ENCODE results near the gene HNRNPF.
"Not testable (repeated sequence)": the region's sequence is repeated elsewhere in the genome, so short reads cannot be mapped to it uniquely, and the experiment has no call there.

The HNRNPF gene

DNA sequence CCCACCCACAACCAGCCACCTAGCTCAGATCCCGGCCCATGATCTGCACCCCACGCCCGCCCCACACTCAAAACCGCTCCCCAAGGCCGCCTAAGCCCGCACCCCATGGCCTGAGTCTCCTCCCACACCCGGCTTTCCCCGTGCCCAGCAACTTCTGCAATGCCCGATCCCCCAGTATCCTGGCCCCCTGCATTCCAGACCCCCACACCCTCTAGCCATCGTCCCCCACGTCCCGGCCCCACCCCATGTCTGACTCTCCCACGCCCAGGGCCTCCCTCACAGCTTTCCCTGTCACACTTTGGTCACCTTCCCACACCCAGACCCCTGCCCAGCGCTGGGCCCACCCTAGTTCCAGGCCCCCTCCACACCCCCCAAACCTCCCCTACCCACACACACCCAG lies 57.7 kb downstream of the HNRNPF start:
- no peak for DNase-seq (ENCODE audit: low read depth in 1 of 2, low spot score in 1 of 2)

DNA sequence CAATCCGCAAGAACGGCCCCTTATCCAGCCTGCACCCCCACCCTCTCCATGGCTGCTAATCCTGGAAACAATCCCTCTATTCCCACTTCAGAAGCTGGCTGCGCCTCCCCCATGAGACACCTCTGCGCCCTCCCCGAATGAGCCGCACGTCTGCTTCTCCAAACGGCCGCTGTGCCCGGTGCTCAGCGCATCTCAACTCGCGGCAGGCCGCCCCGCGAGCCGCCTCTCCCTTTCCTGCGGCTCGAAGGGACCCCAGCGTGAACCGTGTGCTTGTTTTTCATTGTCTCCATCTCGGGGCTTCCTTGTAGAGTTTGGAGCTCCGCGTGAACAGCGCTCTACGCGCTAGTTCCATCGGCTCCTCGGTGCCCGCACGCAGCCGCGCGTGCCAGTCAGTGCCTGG lies 58.3 kb downstream of the HNRNPF start:
- no peak for DNase-seq (ENCODE audit: low read depth in 1 of 2, low spot score in 1 of 2)

DNA sequence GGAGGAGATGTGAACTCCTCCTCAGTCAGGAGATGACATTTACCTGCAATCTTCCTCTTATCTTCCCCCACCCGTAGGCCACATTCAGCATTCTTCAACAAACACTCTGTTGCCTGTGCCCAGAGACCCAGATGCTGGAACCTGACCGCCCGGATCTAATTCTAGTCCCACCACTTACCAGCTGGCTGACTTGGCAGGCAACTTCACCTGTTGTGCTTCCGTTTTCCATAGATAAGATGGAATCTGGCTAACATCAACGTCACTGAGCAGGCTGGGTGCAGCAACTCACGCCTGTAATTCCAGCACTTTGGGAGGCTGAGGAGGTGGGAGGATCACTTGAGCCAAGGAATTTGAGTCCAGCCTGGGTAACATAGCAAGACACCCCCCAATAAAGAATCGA lies 58.8 kb downstream of the HNRNPF start:
- DNase-seq (ENCODE audit: low read depth in 1 of 2, low spot score in 1 of 2) = no peak

DNA sequence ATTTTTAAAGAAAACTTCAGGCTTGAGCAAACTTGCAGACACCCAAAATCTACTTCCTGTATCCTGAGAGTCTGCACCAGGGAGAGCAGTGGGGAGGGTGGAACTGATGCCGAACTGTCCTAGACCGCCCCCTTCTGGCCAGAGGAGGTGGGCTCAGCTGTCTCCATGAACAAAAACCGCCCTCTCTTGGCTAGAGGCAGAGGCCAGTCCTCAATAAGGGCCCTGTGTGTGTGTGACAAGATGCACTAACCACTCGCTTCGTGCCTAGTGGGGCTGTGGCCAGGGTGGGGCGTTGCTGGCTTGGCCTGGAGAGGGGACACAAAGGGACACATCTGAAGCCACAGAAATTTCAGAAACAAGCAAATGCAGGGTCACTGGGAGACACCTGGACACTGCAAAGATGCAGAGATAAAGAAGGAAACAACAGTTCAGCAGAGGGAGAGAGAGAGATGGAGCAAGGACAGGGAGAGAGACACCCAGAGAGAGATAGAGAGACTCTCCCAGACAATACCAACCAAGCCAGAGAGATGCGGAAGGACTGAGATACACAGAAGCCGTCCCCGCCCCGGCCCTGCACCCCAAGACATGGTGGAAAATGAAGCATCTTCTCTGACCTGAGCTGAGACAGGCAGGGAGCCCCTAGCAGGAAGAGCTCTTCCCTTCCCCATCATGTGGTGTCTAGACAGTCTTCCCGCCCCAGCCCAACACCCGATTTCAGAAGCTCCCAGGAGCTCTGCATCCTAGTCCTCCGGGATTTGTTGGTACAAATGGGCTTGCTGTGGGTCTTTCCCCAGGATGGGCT lies 60.3 kb downstream of the HNRNPF start:
- peak; percentile 69 to 77 for DNase-seq (ENCODE audit: low read depth in 1 of 2, low spot score in 1 of 2)

DNA sequence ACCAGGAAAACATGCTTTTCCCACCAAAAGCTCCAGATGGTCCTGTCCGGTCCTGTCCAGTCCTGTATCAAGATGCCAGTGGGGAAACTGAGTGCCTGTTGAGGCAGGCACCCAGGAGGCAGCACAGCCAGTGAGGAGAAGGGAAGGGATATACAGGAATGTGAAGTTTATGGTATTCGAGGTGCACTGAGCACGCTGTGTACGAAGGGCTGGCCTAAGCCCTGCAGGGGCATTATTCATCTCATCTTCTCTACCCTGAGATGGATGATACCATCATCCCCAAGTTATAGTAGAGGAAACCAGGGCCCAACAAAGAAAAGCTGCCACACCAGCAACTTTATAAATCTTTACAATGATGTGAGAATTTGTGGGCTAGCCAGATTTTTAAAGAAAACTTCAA lies 61.0 kb downstream of the HNRNPF start:
- no peak for DNase-seq (ENCODE audit: low read depth in 1 of 2, low spot score in 1 of 2)

GRCh38 chr10:43344051-43344450 lies 64.9 kb downstream of the HNRNPF start:
- no peak for DNase-seq (ENCODE audit: low read depth in 1 of 2, low spot score in 1 of 2)

DNA sequence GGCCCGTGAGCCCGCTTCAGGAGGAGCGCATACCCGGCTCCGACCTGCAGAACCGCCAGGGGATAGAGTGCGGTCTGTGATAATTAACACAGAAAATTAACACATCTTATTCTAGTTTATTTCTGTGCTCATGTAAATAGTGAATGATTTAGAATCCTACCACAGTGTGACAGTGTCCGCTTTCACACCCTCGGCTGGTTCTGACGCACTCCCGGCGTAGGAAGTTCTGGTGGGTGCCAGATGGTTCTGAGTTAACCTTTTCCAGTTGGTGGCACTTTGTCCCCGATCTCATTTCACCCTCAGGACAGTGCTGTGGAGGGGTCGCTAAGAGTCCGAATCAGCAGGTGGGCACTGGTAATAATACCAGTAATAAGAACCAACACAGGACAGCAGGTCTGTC lies 65.9 kb downstream of the HNRNPF start:
- DNase-seq (ENCODE audit: low read depth in 1 of 2, low spot score in 1 of 2) = no peak

DNA sequence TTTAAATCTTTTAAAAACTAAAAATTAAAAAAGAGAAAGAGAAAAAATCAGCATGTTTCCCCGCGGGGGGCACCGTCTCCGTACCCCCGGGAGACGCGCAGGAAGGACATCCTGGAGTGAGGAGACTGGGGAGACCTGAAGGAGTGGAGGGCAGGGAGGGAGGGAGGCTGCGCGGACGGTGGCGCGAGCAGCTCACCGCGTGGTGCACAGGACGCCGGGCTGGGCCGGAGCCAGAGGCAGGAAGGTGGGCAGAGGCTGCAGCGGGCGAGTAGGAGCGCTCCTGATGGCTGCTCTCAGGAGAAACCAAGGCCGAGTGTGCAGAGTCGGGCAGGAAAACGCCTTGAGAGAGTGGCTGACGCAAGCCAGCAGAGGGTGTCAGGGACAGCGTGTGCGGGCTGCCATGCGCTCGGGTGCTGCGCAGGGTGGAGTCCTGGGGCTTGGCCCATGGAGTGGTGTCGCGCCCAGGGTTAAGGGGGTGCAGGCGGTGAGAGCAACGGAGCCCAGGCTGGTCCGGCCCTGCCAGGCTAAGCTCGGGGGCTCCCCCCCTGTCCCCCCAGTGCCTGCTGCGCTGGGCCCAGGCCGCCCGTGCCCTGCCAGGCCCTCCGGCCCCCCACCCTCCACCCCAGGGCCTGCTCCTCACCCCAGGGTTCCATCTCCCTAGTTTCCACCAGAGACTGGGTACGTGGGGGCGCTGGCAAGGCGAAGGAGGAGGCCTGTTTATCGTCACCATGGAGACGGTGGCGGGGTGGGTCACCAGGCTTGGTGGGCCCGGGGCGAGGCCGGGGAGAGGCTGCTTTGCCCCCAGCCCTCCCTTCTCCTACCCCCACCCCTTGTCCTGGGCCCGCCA lies 66.5 kb downstream of the HNRNPF start:
- no peak for DNase-seq (ENCODE audit: low read depth in 1 of 2, low spot score in 1 of 2)

DNA sequence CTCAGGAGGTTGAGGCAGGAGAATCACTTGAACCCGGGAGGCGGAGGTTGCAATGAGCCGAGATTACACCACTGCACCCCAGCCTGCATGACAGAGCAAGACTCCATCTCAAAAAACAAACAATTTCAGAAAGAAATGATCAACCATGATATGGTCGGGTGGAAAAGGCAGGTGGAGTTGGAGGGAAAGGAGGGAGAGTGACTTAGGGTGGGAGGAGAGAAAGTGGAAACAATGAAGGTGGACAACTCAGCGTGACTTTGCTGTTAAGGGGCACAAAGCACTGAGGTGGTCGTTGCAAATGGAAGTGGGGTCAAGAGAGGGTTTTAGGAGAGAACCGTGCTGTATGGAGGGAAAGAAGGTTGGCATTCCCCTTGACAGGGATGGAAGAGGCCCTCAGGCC lies 67.5 kb downstream of the HNRNPF start:
- no peak for DNase-seq (ENCODE audit: low read depth in 1 of 2, low spot score in 1 of 2)

- DNase-seq (ENCODE audit: low read depth in 1 of 2, low spot score in 1 of 2) = no peak
Observed at GRCh38 chr10:43340619-43341018, 68.4 kb downstream of the HNRNPF start.

- DNase-seq (ENCODE audit: low read depth in 1 of 2, low spot score in 1 of 2) = no peak
Observed at GRCh38 chr10:43340101-43340500, 68.9 kb downstream of the HNRNPF start.

GRCh38 chr10:43339136-43339535 lies 69.8 kb downstream of the HNRNPF start:
- DNase-seq (ENCODE audit: low read depth in 1 of 2, low spot score in 1 of 2) = no peak

DNA sequence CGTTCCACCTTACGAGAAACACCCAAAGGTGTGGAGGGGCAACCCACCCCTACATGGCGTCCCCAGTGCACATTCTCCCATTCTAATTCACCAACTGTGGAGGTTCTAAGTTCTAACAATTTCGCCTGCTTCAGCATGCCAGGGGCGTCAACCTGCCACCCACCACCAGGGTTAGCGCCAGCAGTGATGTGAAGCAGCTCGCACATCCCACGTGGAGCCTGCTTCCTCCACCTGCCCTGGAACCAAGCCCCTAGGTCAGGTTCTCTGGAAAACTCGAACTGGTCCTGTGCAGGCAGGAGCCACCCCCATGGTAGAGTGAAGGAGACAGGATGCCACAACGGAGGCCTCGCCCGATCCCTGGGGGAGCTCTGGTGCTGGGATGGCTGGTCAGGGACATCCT lies 70.9 kb downstream of the HNRNPF start:
- DNase-seq (ENCODE audit: low read depth in 1 of 2, low spot score in 1 of 2) = no peak

DNA sequence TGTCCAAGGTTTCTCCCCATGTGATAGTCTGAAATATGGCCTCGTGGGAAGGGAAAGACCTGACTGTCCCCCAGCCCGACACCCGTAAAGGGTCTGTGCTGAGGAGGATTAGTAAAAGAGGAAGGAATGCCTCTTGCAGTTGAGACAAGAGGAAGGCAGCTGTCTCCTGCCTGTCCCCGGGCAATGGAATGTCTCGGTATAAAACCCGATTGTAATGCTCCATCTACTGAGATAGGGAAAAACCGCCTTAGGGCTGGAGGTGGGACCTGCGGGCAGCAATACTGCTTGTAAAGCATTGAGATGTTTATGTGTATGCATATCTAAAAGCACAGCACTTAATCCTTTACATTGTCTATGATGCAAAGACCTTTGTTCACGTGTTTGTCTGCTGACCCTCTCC lies 71.5 kb downstream of the HNRNPF start:
- not testable (repeated sequence) for DNase-seq (ENCODE audit: low read depth in 1 of 2, low spot score in 1 of 2)

- no peak for DNase-seq (ENCODE audit: low read depth in 1 of 2, low spot score in 1 of 2)
Observed at GRCh38 chr10:43336641-43337318, 72.2 kb downstream of the HNRNPF start.

DNA sequence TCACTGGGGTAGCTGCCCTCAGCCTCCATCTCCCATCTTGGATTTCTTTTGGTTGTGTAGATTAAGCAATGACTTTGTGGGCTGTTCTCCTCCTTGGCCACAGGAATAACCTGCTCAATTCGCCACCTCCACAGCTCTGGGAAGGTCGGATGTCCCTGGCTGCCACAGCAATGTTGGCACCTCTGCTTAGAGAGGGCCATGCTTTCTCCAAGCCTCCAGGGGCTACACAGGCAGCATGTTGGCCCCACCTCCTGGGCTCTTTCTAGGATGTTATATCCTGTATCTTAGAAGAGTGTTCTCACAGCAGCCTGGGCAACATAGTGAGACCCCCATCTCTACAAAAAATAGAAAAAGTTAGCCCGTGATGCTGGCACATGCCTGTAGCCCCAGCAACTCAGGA lies 72.9 kb downstream of the HNRNPF start:
- no peak for DNase-seq (ENCODE audit: low read depth in 1 of 2, low spot score in 1 of 2)

Data from stimulated activated CD4-positive, alpha-beta T cell treated with anti-CD3 and anti-CD28 coated beads, Interleukin-15, amount 100 ng/mL, for 1 hour (primary cell).